SK-N-SH (cell line): ENCODE data around the gene C1QL1. TPM values are rescaled to one million over a fixed set of nuclear protein-coding genes. Genes with fewer than 3 reads are reported as not detected.
A peak's percentile ranks its signal among the peaks of the same experiment; 100 is the strongest.

Experiments
- CTCF ChIA-PET: fragments of 300-600, 350-600 bp; formaldehyde crosslinking; extraction: SDS; loops from one replicate; lab custom pipeline; 2021; lab: Yijun Ruan, JAX
- POLR2A ChIA-PET: fragments of 350-600 bp; sonication (Branson Sonifier 250); formaldehyde crosslinking; extraction: SDS; loops from one replicate; lab custom pipeline; 2020; ENCODE audit warnings: antibody characterized with exemption, inconsistent platforms; lab: Yijun Ruan, JAX
- DNase-seq: peaks from one replicate; pipeline ENCODE4 v3.0.0; 2012
- H2AFZ ChIP-seq: fragments of 200-600 bp; sonication (generic); 2 replicates; pipeline ENCODE4 v1.8.1; 2016; ENCODE audit warnings: antibody characterized with exemption, mild to moderate bottlenecking, low read depth
- H3F3A ChIP-seq: fragments of 200-600 bp; sonication (generic); replicated peaks from 2 replicates; pipeline ENCODE3; 2016; ENCODE audit warnings: antibody characterized with exemption, mild to moderate bottlenecking; ENCODE audit not compliant: insufficient read depth
- H3K27ac ChIP-seq, 2 experiments: fragments of 200-500 bp in 1 of 2; fragments of 200-600 bp in 1 of 2; sonication (Bioruptor generic) in 1 of 2; sonication (generic), shearing (Covaris generic) in 1 of 2; 2 replicates each; pipeline versions ENCODE4 v1.5.1 to v1.6.1; 2014 to 2016; ENCODE audit warnings: low read depth in 2 of 2, inconsistent platforms in 1 of 2, low read length in 1 of 2, mild to moderate bottlenecking in 1 of 2, mixed read lengths in 1 of 2
- H3K27me3 ChIP-seq: fragments of 200-600 bp; sonication (generic), shearing (Covaris generic); 2 replicates; pipeline ENCODE4 v1.6.1; 2016; ENCODE audit warnings: mixed run types; ENCODE audit not compliant: insufficient read depth
- H3K36me3 ChIP-seq, 2 experiments: fragments of 200-500 bp in 1 of 2; fragments of 200-600 bp in 1 of 2; sonication (Bioruptor generic) in 1 of 2; sonication (generic) in 1 of 2; replicated peaks in 1 of 2; 2 replicates each; pipeline versions ENCODE3 to v1.5.1; 2014 to 2016; ENCODE audit warnings: low read length in 1 of 2, mild to moderate bottlenecking in 1 of 2; ENCODE audit not compliant: insufficient read depth in 2 of 2, control insufficient read depth in 1 of 2
- H3K4me1 ChIP-seq, 2 experiments: fragments of 200-500 bp in 1 of 2; fragments of 200-600 bp in 1 of 2; sonication (Bioruptor generic) in 1 of 2; sonication (generic), shearing (Covaris generic) in 1 of 2; 2 replicates each; pipeline versions ENCODE4 v1.5.1 to v1.6.1; 2014 to 2016; ENCODE audit warnings: low read depth in 1 of 2, low read length in 1 of 2, mixed run types in 1 of 2; ENCODE audit not compliant: insufficient read depth in 2 of 2, control insufficient read depth in 1 of 2
- H3K4me2 ChIP-seq: fragments of 200-600 bp; sonication (generic), shearing (Covaris generic); 2 replicates; pipeline ENCODE4 v1.6.1; 2017; ENCODE audit warnings: mixed run types
- H3K4me3 ChIP-seq, 2 experiments: fragments of 200-500 bp in 1 of 2; fragments of 200-600 bp in 1 of 2; sonication (Bioruptor generic) in 1 of 2; sonication (generic), shearing (Covaris generic) in 1 of 2; 2 replicates each; pipeline versions ENCODE4 v1.5.1 to v1.8.1; 2014 to 2016; ENCODE audit warnings: low read depth in 2 of 2, inconsistent platforms in 1 of 2, low read length in 1 of 2, mild to moderate bottlenecking in 1 of 2, mixed read lengths in 1 of 2, moderate library complexity in 1 of 2
- H3K79me2 ChIP-seq: fragments of 200-600 bp; sonication (generic); 2 replicates; pipeline ENCODE4 v1.8.1; 2017; ENCODE audit warnings: mild to moderate bottlenecking; ENCODE audit not compliant: insufficient read depth
- H3K9ac ChIP-seq: fragments of 200-600 bp; sonication (generic); 2 replicates; pipeline ENCODE4 v1.6.1; 2017; ENCODE audit warnings: mixed run types
- H3K9me2 ChIP-seq: fragments of 200-600 bp; sonication (generic); 2 replicates; pipeline ENCODE4 v1.6.1; 2017; ENCODE audit warnings: mixed run types
- H3K9me3 ChIP-seq: fragments of 200-600 bp; sonication (generic); 2 replicates; pipeline ENCODE4 v1.6.1; 2017; ENCODE audit warnings: mixed run types, mild to moderate bottlenecking, moderate library complexity
- H4K20me1 ChIP-seq: fragments of 200-600 bp; sonication (generic); 2 replicates; pipeline ENCODE4 v1.6.1; 2017; ENCODE audit warnings: mild to moderate bottlenecking, mixed run types; ENCODE audit not compliant: insufficient read depth
- CTCF ChIP-seq: fragments of 200-600 bp; sonication (generic); IDR thresholded peaks from 2 replicates; pipeline ENCODE4 v1.6.1; 2017; ENCODE audit warnings: antibody characterized with exemption, mild to moderate bottlenecking, moderate library complexity
- EZH2phosphoT487 ChIP-seq: fragments of 200-600 bp; sonication (generic); IDR thresholded peaks from 2 replicates; pipeline ENCODE4 v1.6.1; 2017; ENCODE audit warnings: low read depth, mixed run types, mild to moderate bottlenecking, antibody characterized with exemption, moderate library complexity, borderline replicate concordance
- FOXJ3 ChIP-seq: sonication (generic); formaldehyde crosslinking; IDR thresholded peaks from 2 replicates; pipeline ENCODE4 v1.5.1; 2020; ENCODE audit warnings: mild to moderate bottlenecking, missing genetic modification reagents
- FOXM1 ChIP-seq: IDR thresholded peaks from 2 replicates; pipeline ENCODE4 v1.4.0; 2012; ENCODE audit warnings: low read depth, mild to moderate bottlenecking
- IRF3 ChIP-seq: fragments of 150-350 bp; IDR thresholded peaks from 2 replicates; pipeline ENCODE4 v1.6.1; 2016; ENCODE audit warnings: mild to moderate bottlenecking, low read depth, low read length
- JUND ChIP-seq: IDR thresholded peaks from 2 replicates; pipeline ENCODE4 v1.4.0; 2012
- MEF2A ChIP-seq: IDR thresholded peaks from 2 replicates; pipeline ENCODE4 v1.4.0; 2012; ENCODE audit warnings: low read depth, borderline replicate concordance
- NFIC ChIP-seq: IDR thresholded peaks from 2 replicates; pipeline ENCODE4 v1.4.0; 2012; ENCODE audit warnings: borderline replicate concordance
- RAD21 ChIP-seq: IDR thresholded peaks from 2 replicates; pipeline ENCODE4 v1.6.1; 2012; ENCODE audit warnings: mild to moderate bottlenecking, low read length
- RCOR1 ChIP-seq: fragments of 150-350 bp; IDR thresholded peaks from 2 replicates; pipeline ENCODE4 v1.6.1; 2017; ENCODE audit warnings: antibody characterized with exemption, low read length
- RXRA ChIP-seq: IDR thresholded peaks from 2 replicates; pipeline ENCODE4 v1.4.0; 2012; ENCODE audit warnings: low read depth, mild to moderate bottlenecking, borderline replicate concordance
- SIN3A ChIP-seq: IDR thresholded peaks from 2 replicates; pipeline ENCODE4 v1.6.1; 2012; ENCODE audit warnings: low read depth, mild to moderate bottlenecking, low read length, moderate library complexity, borderline replicate concordance
- TCF12 ChIP-seq: IDR thresholded peaks from 2 replicates; pipeline ENCODE4 v1.4.0; 2012
- TEAD4 ChIP-seq: IDR thresholded peaks from 2 replicates; pipeline ENCODE4 v1.4.0; 2012; ENCODE audit warnings: mild to moderate bottlenecking, borderline replicate concordance; ENCODE audit not compliant: insufficient read depth
- USF1 ChIP-seq: IDR thresholded peaks from 2 replicates; pipeline ENCODE4 v1.4.0; 2012; ENCODE audit warnings: low read depth, borderline replicate concordance
- USF2 ChIP-seq: fragments of 150-350 bp; IDR thresholded peaks from 2 replicates; pipeline ENCODE4 v1.6.1; 2017; ENCODE audit warnings: antibody characterized with exemption, low read length, low read depth, borderline replicate concordance
- WGBS: methylation state at CpG from one replicate; pipeline ENCODE4 v1.1.6; 2017; ENCODE audit warnings: low lambda C conversion rate; 5-methylcytosine and 5-hydroxymethylcytosine counted together
- polyA plus RNA-seq, 3 experiments: library from polyadenylated mRNA; depleted of rRNA; stranded (reverse); fragments of >200 nt; gene quantifications; 2 replicates each; pipeline ENCODE4 v1.2.3, GENCODE V29; 2012
- TF ChIP-seq, protein P1 (sequence below): IDR thresholded peaks from 2 replicates; pipeline ENCODE4 v1.4.0; 2012; ENCODE audit warnings: low read depth

The C1QL1 gene
- polyA plus RNA-seq, 1 of the 3 experiments (the other 2 are of a cell fraction): 11.9 TPM

- H3K27ac ChIP-seq: peak overlapping the region in 1 of 2 experiments; percentile 81; a peak in 2 of 4 replicates
- no peak overlapping the region for H3K4me2 ChIP-seq
- H3K4me3 ChIP-seq: no peak overlapping the region
- H2AFZ ChIP-seq: no peak overlapping the region
- 96% methylated on average over 5 of the region's 8 CpGs for WGBS
- CTCF ChIA-PET: interaction anchor here (0.8 to 17.2 kb wide), 8 partner anchors 8 to 203 kb away, joined by 3 to 433 read pairs (median 5); partner anchors contain the start of gene ACBD4
- H3K9ac ChIP-seq: no peak overlapping the region
- H3K36me3 ChIP-seq: peaks cover 14 to 55% of the 10 kb centered on the region in 2 experiments
- no peak for TF ChIP-seq RCOR1
- no peak for TF ChIP-seq TEAD4
- TF ChIP-seq RXRA: no peak
- TF ChIP-seq NFIC: no peak
- TF ChIP-seq TCF12: no peak
- TF ChIP-seq MEF2A: no peak
- TF ChIP-seq RAD21: no peak
- no peak for TF ChIP-seq CTCF
- TF ChIP-seq IRF3: no peak
- no peak for TF ChIP-seq SIN3A
- no peak for TF ChIP-seq JUND
- no peak for TF ChIP-seq FOXJ3 (CRISPR knock-in tag)
- TF ChIP-seq EZH2phosphoT487: no peak
- TF ChIP-seq, protein P1, sequence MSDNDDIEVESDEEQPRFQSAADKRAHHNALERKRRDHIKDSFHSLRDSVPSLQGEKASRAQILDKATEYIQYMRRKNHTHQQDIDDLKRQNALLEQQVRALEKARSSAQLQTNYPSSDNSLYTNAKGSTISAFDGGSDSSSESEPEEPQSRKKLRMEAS: no peak
- TF ChIP-seq USF1: no peak
- TF ChIP-seq FOXM1: no peak
- no peak for TF ChIP-seq USF2
- TF ChIP-seq, all 33 proteins: peak for 0
- DNase-seq: peak; percentile 12
- H3F3A ChIP-seq: peaks cover 7% of the 10 kb centered on the region
- H3K9me2 ChIP-seq: no peaks in the 10 kb centered on the region
- POLR2A ChIA-PET: interaction anchor here (0.6 to 1.4 kb wide), 4 partner anchors 12 to 151 kb away, joined by 3 to 4 read pairs (median 4); no protein-coding TSS in a partner anchor
- no peaks in the 10 kb centered on the region; the same call in 1 of the 2 replicates for H4K20me1 ChIP-seq
- peaks cover 16% of the 10 kb centered on the region for H3K79me2 ChIP-seq
- H3K27me3 ChIP-seq: no peaks in the 10 kb centered on the region
- peaks cover 0 to 21% of the 10 kb centered on the region in 2 experiments; a peak in 1 of 4 replicates for H3K4me1 ChIP-seq
- H3K9me3 ChIP-seq: no peaks in the 10 kb centered on the region
Measured at GRCh38 chr17:44932096-44932786, 35.9 kb downstream of the C1QL1 start.
